H9 (cell line): ENCODE data around the gene TMEM82. TPM values are rescaled to one million over a fixed set of nuclear protein-coding genes. Genes with fewer than 3 reads are reported as not detected.

Experiments used
- DNase-seq: peaks from one replicate; pipeline ENCODE4 v3.0.0-alpha.2; 2017
- H2AFZ ChIP-seq: one replicate; pipeline ENCODE4 v1.6.1; 2013; ENCODE audit warnings: mild to moderate bottlenecking, low read length, control low read depth, moderate library complexity
- H2AK5ac ChIP-seq: 2 replicates; pipeline ENCODE4 v1.6.1; 2013; ENCODE audit warnings: low read length, control low read depth, mixed read lengths; ENCODE audit not compliant: insufficient read length
- H2BK120ac ChIP-seq: one replicate; pipeline ENCODE4 v1.6.1; 2013; ENCODE audit warnings: low read depth, mild to moderate bottlenecking, low read length, control low read depth, inconsistent platforms; ENCODE audit not compliant: poor library complexity, severe bottlenecking
- H2BK12ac ChIP-seq: 2 replicates; pipeline ENCODE4 v1.6.1; 2013; ENCODE audit warnings: low read length, control low read depth, mixed read lengths, low read depth; ENCODE audit not compliant: insufficient read length
- H2BK15ac ChIP-seq: 2 replicates; pipeline ENCODE4 v1.6.1; 2013; ENCODE audit warnings: low read depth, low read length, control low read depth
- H2BK20ac ChIP-seq: one replicate; pipeline ENCODE4 v1.6.1; 2013; ENCODE audit warnings: low read depth, mild to moderate bottlenecking, low read length, control low read depth, inconsistent platforms; ENCODE audit not compliant: poor library complexity, severe bottlenecking
- H2BK5ac ChIP-seq: 2 replicates; pipeline ENCODE4 v1.6.1; 2013; ENCODE audit warnings: low read length, control low read depth, mixed read lengths; ENCODE audit not compliant: insufficient read length
- H3K14ac ChIP-seq: 2 replicates; pipeline ENCODE4 v1.6.1; 2013; ENCODE audit warnings: low read length, control low read depth; ENCODE audit not compliant: insufficient read depth
- H3K18ac ChIP-seq: 2 replicates; pipeline ENCODE4 v1.6.1; 2013; ENCODE audit warnings: low read depth, mild to moderate bottlenecking, mixed read lengths, low read length, control low read depth; ENCODE audit not compliant: insufficient read length
- H3K23ac ChIP-seq: 2 replicates; pipeline ENCODE4 v1.6.1; 2013; ENCODE audit warnings: low read length, control low read depth, mixed read lengths, low read depth; ENCODE audit not compliant: insufficient read length
- H3K23me2 ChIP-seq: 2 replicates; pipeline ENCODE4 v1.6.1; 2013; ENCODE audit warnings: low read depth, mild to moderate bottlenecking, mixed read lengths, low read length, control low read depth; ENCODE audit not compliant: insufficient read length, poor library complexity, severe bottlenecking
- H3K27ac ChIP-seq: 2 replicates; pipeline ENCODE4 v1.5.1; 2013; ENCODE audit warnings: low read length, control low read depth, mixed read lengths, low read depth; ENCODE audit not compliant: insufficient read length
- H3K27me3 ChIP-seq: 2 replicates; pipeline ENCODE4 v1.6.1; 2013; ENCODE audit warnings: low read length, control low read depth, inconsistent platforms; ENCODE audit not compliant: insufficient read depth
- H3K4ac ChIP-seq: 2 replicates; pipeline ENCODE4 v1.6.1; 2013; ENCODE audit warnings: low read depth, mild to moderate bottlenecking, control low read depth, inconsistent platforms, low read length, moderate library complexity
- H3K4me1 ChIP-seq: 2 replicates; pipeline ENCODE4 v1.6.1; 2013; ENCODE audit warnings: low read length, control low read depth, inconsistent platforms; ENCODE audit not compliant: insufficient read depth
- H3K4me2 ChIP-seq: 2 replicates; pipeline ENCODE4 v1.6.1; 2013; ENCODE audit warnings: low read length, control low read depth, mixed read lengths; ENCODE audit not compliant: insufficient read length, insufficient read depth
- H3K56ac ChIP-seq: 2 replicates; pipeline ENCODE4 v1.6.1; 2013; ENCODE audit warnings: low read depth, mild to moderate bottlenecking, mixed read lengths, low read length, control low read depth; ENCODE audit not compliant: insufficient read length
- H3K79me1 ChIP-seq: 2 replicates; pipeline ENCODE4 v1.6.1; 2013; ENCODE audit warnings: low read depth, mild to moderate bottlenecking, moderate library complexity, low read length, control low read depth, inconsistent platforms; ENCODE audit not compliant: insufficient read depth, poor library complexity, severe bottlenecking
- H3K79me2 ChIP-seq: 2 replicates; pipeline ENCODE4 v1.6.1; 2013; ENCODE audit warnings: low read length, control low read depth, inconsistent platforms; ENCODE audit not compliant: insufficient read depth
- H3K9ac ChIP-seq: 2 replicates; pipeline ENCODE4 v1.6.1; 2013; ENCODE audit warnings: low read length, control low read depth, mixed read lengths; ENCODE audit not compliant: insufficient read length; ENCODE audit errors: extremely low read depth
- H3K9me3 ChIP-seq: one replicate; pipeline ENCODE4 v1.6.1; 2013; ENCODE audit warnings: low read depth, low read length, inconsistent platforms; ENCODE audit not compliant: control insufficient read depth
- H3T11ph ChIP-seq: one replicate; pipeline ENCODE4 v1.6.1; 2013; ENCODE audit warnings: mild to moderate bottlenecking, low read length, control low read depth, inconsistent platforms
- H4K20me1 ChIP-seq: one replicate; pipeline ENCODE4 v1.6.1; 2013; ENCODE audit not compliant: control insufficient read depth, insufficient read length, insufficient read depth
- H4K5ac ChIP-seq: 2 replicates; pipeline ENCODE4 v1.6.1; 2013; ENCODE audit warnings: low read depth, mild to moderate bottlenecking, mixed read lengths, low read length, control low read depth; ENCODE audit not compliant: insufficient read length
- H4K8ac ChIP-seq: replicated peaks from 2 replicates; pipeline ENCODE4 v1.6.1; 2013; ENCODE audit warnings: low read length, control low read depth, mixed read lengths, low read depth; ENCODE audit not compliant: insufficient read length
- H4K91ac ChIP-seq: 2 replicates; pipeline ENCODE4 v1.6.1; 2013; ENCODE audit warnings: low read depth, mild to moderate bottlenecking, moderate library complexity, mixed read lengths, low read length, control low read depth; ENCODE audit not compliant: insufficient read length
- H3K27ac Mint-ChIP-seq, 3 experiments: 2 replicates in 2 of 3; 3 replicates in 1 of 3; pipeline ENCODE4 v1.8.0; 2020 to 2021; ENCODE audit warnings: mixed read lengths in 3 of 3, mild to moderate bottlenecking in 1 of 3, moderate library complexity in 1 of 3
- H3K27me3 Mint-ChIP-seq: 2 replicates; pipeline ENCODE4 v1.8.0; 2021; ENCODE audit warnings: low read depth, mild to moderate bottlenecking, moderate library complexity, mixed read lengths
- H3K36me3 Mint-ChIP-seq, 3 experiments: 2 replicates in 2 of 3; 3 replicates in 1 of 3; pipeline ENCODE4 v1.8.0; 2020 to 2021; ENCODE audit warnings: low read depth in 3 of 3, mixed read lengths in 3 of 3; ENCODE audit not compliant: insufficient read depth in 1 of 3
- H3K4me1 Mint-ChIP-seq, 2 experiments: 2 replicates each; pipeline ENCODE4 v1.8.0; 2020; ENCODE audit warnings: mixed read lengths in 2 of 2
- H3K4me3 Mint-ChIP-seq, 2 experiments: 2 replicates in 1 of 2; 3 replicates in 1 of 2; pipeline ENCODE4 v1.8.0; 2020 to 2021; ENCODE audit warnings: mild to moderate bottlenecking in 2 of 2, mixed read lengths in 2 of 2, moderate library complexity in 1 of 2
- H3K9me3 Mint-ChIP-seq, 2 experiments: 2 replicates in 1 of 2; 3 replicates in 1 of 2; pipeline ENCODE4 v1.8.0; 2020; ENCODE audit warnings: mild to moderate bottlenecking in 2 of 2, mixed read lengths in 2 of 2, moderate library complexity in 1 of 2
- WGBS: extraction: QIAGEN DNeasy Blood & Tissue Kit; methylation state at CpG from one replicate; pipeline ENCODE4 v1.1.7; 2013; ENCODE audit warnings: missing lambda C conversion rate, low lambda C conversion rate, mixed read lengths; ENCODE audit not compliant: insufficient read length; ENCODE audit errors: extremely low coverage; 5-methylcytosine and 5-hydroxymethylcytosine counted together
- total RNA-seq: library from RNA; stranded (reverse); gene quantifications from 2 replicates; pipeline ENCODE4 v1.2.1, GENCODE V29; 2021
- TF ChIP-seq, protein P1 (sequence below): fragments of 200-600 bp; sonication (generic); conservative IDR thresholded peaks from 3 replicates; pipeline ENCODE4 v1.8.0; 2021; ENCODE audit warnings: antibody characterized with exemption, mild to moderate bottlenecking

Gene TMEM82
- total RNA-seq, 1 experiment from 2014 or later = 1.4 TPM

DNA sequence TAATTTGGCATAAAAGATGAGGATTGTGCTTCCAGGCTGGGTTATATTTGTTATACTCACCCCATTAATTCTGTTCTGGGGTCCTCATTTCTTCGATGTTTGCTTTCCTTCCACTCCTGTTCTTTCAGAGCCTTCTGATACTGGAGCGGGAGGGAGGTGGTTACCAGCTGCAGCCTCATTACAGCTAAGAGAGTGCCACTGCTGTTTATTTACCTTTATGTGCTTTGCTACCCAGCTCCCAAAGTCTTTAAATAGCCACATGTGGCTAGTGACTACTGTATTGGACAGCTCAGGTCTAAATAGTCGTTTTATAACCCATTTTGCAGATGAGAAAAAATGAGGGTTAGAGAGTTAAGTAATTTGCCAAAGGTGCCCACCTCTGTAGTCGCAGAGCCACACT, 33.1 kb upstream of the TMEM82 start:
- H3K18ac ChIP-seq = no peak overlapping the region
- H3K27me3 ChIP-seq = no peaks in the 10 kb centered on the region
- no peak overlapping the region for H3T11ph ChIP-seq
- no peak overlapping the region for H2BK120ac ChIP-seq
- H3K79me1 ChIP-seq = no peaks in the 10 kb centered on the region
- no peaks in the 10 kb centered on the region for H3K23me2 ChIP-seq
- H3K4me1 ChIP-seq = no peaks in the 10 kb centered on the region; the same call in 1 of the 2 replicates
- no peaks in the 10 kb centered on the region for H3K9me3 ChIP-seq
- H3K36me3 Mint-ChIP-seq = peaks cover 1 to 14% (median 4%) of the 10 kb centered on the region in 3 experiments; a peak in 4 of 7 replicates
- H2AK5ac ChIP-seq = no peak overlapping the region
- no peak overlapping the region for H2BK20ac ChIP-seq
- TF ChIP-seq, protein P1, sequence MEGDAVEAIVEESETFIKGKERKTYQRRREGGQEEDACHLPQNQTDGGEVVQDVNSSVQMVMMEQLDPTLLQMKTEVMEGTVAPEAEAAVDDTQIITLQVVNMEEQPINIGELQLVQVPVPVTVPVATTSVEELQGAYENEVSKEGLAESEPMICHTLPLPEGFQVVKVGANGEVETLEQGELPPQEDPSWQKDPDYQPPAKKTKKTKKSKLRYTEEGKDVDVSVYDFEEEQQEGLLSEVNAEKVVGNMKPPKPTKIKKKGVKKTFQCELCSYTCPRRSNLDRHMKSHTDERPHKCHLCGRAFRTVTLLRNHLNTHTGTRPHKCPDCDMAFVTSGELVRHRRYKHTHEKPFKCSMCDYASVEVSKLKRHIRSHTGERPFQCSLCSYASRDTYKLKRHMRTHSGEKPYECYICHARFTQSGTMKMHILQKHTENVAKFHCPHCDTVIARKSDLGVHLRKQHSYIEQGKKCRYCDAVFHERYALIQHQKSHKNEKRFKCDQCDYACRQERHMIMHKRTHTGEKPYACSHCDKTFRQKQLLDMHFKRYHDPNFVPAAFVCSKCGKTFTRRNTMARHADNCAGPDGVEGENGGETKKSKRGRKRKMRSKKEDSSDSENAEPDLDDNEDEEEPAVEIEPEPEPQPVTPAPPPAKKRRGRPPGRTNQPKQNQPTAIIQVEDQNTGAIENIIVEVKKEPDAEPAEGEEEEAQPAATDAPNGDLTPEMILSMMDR = no peak
- no peak overlapping the region for H4K8ac ChIP-seq
- no peak overlapping the region for H3K56ac ChIP-seq
- H4K5ac ChIP-seq = no peak overlapping the region
- H3K9ac ChIP-seq = no peak overlapping the region
- no peaks in the 10 kb centered on the region for H3K27me3 Mint-ChIP-seq
- H2BK12ac ChIP-seq = no peak overlapping the region
- H3K9me3 Mint-ChIP-seq = no peaks in the 10 kb centered on the region
- no peak overlapping the region for H3K23ac ChIP-seq
- no peaks in the 10 kb centered on the region for H4K20me1 ChIP-seq
- H3K14ac ChIP-seq = no peak overlapping the region
- H2BK5ac ChIP-seq = no peak overlapping the region
- H3K27ac Mint-ChIP-seq = no peak overlapping the region
- H2AFZ ChIP-seq = no peak overlapping the region
- WGBS = no CpG with 5 or more reads among the region's 4 CpGs
- DNase-seq = no peak
- no peak overlapping the region for H3K4me3 Mint-ChIP-seq
- no peaks in the 10 kb centered on the region for H3K4me1 Mint-ChIP-seq
- H3K27ac ChIP-seq = no peak overlapping the region
- H3K79me2 ChIP-seq = no peaks in the 10 kb centered on the region
- no peak overlapping the region for H4K91ac ChIP-seq
- no peak overlapping the region for H3K4me2 ChIP-seq
- H2BK15ac ChIP-seq = no peak overlapping the region
- no peak overlapping the region for H3K4ac ChIP-seq
